Neural progenitor cell (in vitro differentiated cells): ENCODE data around the gene TJP1. TPM values are rescaled to one million over a fixed set of nuclear protein-coding genes. Genes with fewer than 3 reads are reported as not detected.

ENCODE experiments used
- DNase-seq: peaks from one replicate; pipeline ENCODE4 v3.0.0-alpha.2; 2016; ENCODE audit warnings: low spot score
- H2AFZ ChIP-seq: fragments of 200-600 bp; sonication (generic); replicated peaks from 2 replicates; pipeline ENCODE4 v1.6.1; 2016; ENCODE audit warnings: antibody characterized with exemption
- H3F3A ChIP-seq: fragments of 200-600 bp; sonication (generic); 2 replicates; pipeline ENCODE4 v1.6.1; 2016; ENCODE audit warnings: antibody characterized with exemption, low read depth
- H3K27ac ChIP-seq: fragments of 200-600 bp; sonication (generic); 2 replicates; pipeline ENCODE4 v1.5.1; 2016; ENCODE audit warnings: mild to moderate bottlenecking
- H3K27me3 ChIP-seq: fragments of 200-600 bp; sonication (generic); 2 replicates; pipeline ENCODE4 v1.6.1; 2016; ENCODE audit warnings: mild to moderate bottlenecking, moderate library complexity
- H3K36me3 ChIP-seq: fragments of 200-600 bp; sonication (generic); 2 replicates; pipeline ENCODE4 v1.5.1; 2016
- H3K4me1 ChIP-seq: fragments of 200-600 bp; sonication (generic); 2 replicates; pipeline ENCODE4 v1.6.1; 2016; ENCODE audit warnings: mixed run types
- H3K4me2 ChIP-seq: fragments of 200-600 bp; sonication (generic); 2 replicates; pipeline ENCODE4 v1.6.1; 2016
- H3K4me3 ChIP-seq: fragments of 200-600 bp; sonication (generic); 2 replicates; pipeline ENCODE4 v1.5.1; 2016
- H3K79me2 ChIP-seq: fragments of 200-600 bp; sonication (generic); 2 replicates; pipeline ENCODE4 v1.6.1; 2016; ENCODE audit warnings: low read depth
- H3K9ac ChIP-seq: fragments of 200-600 bp; sonication (generic); 2 replicates; pipeline ENCODE4 v1.6.1; 2016
- H3K9me3 ChIP-seq: fragments of 200-600 bp; sonication (generic); 2 replicates; pipeline ENCODE4 v1.5.1; 2016; ENCODE audit warnings: low read depth
- H4K20me1 ChIP-seq: fragments of 200-600 bp; sonication (generic); 2 replicates; pipeline ENCODE4 v1.6.1; 2016; ENCODE audit warnings: low read depth
- H3K27ac Mint-ChIP-seq: 3 replicates; pipeline ENCODE4 v1.8.0; 2021; ENCODE audit warnings: mixed read lengths
- H3K27me3 Mint-ChIP-seq: 2 replicates; pipeline ENCODE4 v1.8.0; 2022; ENCODE audit warnings: low read depth, mild to moderate bottlenecking, inconsistent platforms, moderate library complexity, mixed read lengths; ENCODE audit not compliant: insufficient read depth
- H3K36me3 Mint-ChIP-seq: 3 replicates; pipeline ENCODE4 v1.8.0; 2021; ENCODE audit warnings: mixed read lengths
- H3K4me1 Mint-ChIP-seq: 3 replicates; pipeline ENCODE4 v1.8.0; 2021; ENCODE audit warnings: mixed read lengths
- H3K4me3 Mint-ChIP-seq: 3 replicates; pipeline ENCODE4 v1.8.0; 2021; ENCODE audit warnings: mild to moderate bottlenecking, moderate library complexity, mixed read lengths
- H3K9me3 Mint-ChIP-seq: 3 replicates; pipeline ENCODE4 v1.8.0; 2020; ENCODE audit warnings: mixed read lengths
- CTCF ChIP-seq: fragments of 200-600 bp; sonication (generic); IDR thresholded peaks from 2 replicates; pipeline ENCODE4 v1.5.1; 2017; ENCODE audit warnings: antibody characterized with exemption, mild to moderate bottlenecking
- EZH2 ChIP-seq: fragments of 200-600 bp; sonication (generic); IDR thresholded peaks from 2 replicates; pipeline ENCODE4 v1.6.1; 2017; ENCODE audit warnings: antibody characterized with exemption, mild to moderate bottlenecking, moderate library complexity
- EZH2phosphoT487 ChIP-seq: fragments of 200-600 bp; sonication (generic); IDR thresholded peaks from 2 replicates; pipeline ENCODE4 v1.6.1; 2017; ENCODE audit warnings: antibody characterized with exemption
- total RNA-seq: library from RNA; depleted of rRNA; stranded (reverse); fragments of >200 nt; gene quantifications from 2 replicates; pipeline ENCODE4 v1.2.3, GENCODE V29; 2015; ENCODE audit warnings: low replicate concordance

TJP1 gene
- total RNA-seq, 1 donor from 2014 or later = 126 TPM

GRCh38 chr15:29749365-29750086 lies 72.7 kb downstream of the TJP1 start:
- peak overlapping the region; percentile 8 for H3K27ac ChIP-seq
- Mint-ChIP-seq H3K9me3 (no peaks in the 10 kb centered on the region), H3K4me3 (no peak overlapping the region), H3K27me3 (no peaks in the 10 kb centered on the region), H3K27ac (no peak overlapping the region), H3K4me1 (peaks cover 2% of the 10 kb centered on the region), H3K36me3 (peaks cover 15% of the 10 kb centered on the region)
- peaks cover 14% of the 10 kb centered on the region for H3K79me2 ChIP-seq
- H3K27me3 ChIP-seq = no peaks in the 10 kb centered on the region
- peaks cover 9% of the 10 kb centered on the region for H3K4me1 ChIP-seq
- H3K9ac ChIP-seq = no peak overlapping the region
- no peaks in the 10 kb centered on the region for H4K20me1 ChIP-seq
- no peaks in the 10 kb centered on the region for H3F3A ChIP-seq
- H3K36me3 ChIP-seq = no peaks in the 10 kb centered on the region
- TF ChIP-seq EZH2 (no peak), CTCF (no peak), EZH2phosphoT487 (no peak)
- H3K9me3 ChIP-seq = no peaks in the 10 kb centered on the region
- H2AFZ ChIP-seq = no peak overlapping the region
- DNase-seq = no peak
- no peak overlapping the region for H3K4me2 ChIP-seq
- H3K4me3 ChIP-seq = no peak overlapping the region

- Histone ChIP-seq H3K36me3 (no peaks in the 10 kb centered on the region), H3K79me2 (peaks cover 3% of the 10 kb centered on the region), H3K9me3 (no peaks in the 10 kb centered on the region), H3K4me2 (no peak overlapping the region), H2AFZ (no peak overlapping the region), H4K20me1 (no peaks in the 10 kb centered on the region), H3K27ac (no peak overlapping the region), H3F3A (no peaks in the 10 kb centered on the region), H3K4me3 (no peak overlapping the region), H3K9ac (no peak overlapping the region), H3K4me1 (peaks cover 9% of the 10 kb centered on the region), H3K27me3 (no peaks in the 10 kb centered on the region)
- TF ChIP-seq EZH2phosphoT487 (no peak), CTCF (peak; percentile 15), EZH2 (no peak)
- H3K4me3 Mint-ChIP-seq = no peak overlapping the region
- peaks cover 2% of the 10 kb centered on the region for H3K4me1 Mint-ChIP-seq
- peaks cover 8% of the 10 kb centered on the region for H3K36me3 Mint-ChIP-seq
- H3K27me3 Mint-ChIP-seq = no peaks in the 10 kb centered on the region
- H3K27ac Mint-ChIP-seq = no peak overlapping the region
- no peak for DNase-seq
- no peaks in the 10 kb centered on the region for H3K9me3 Mint-ChIP-seq
Observed at GRCh38 chr15:29747837-29748417, 74.3 kb downstream of the TJP1 start.

- no peak overlapping the region for H2AFZ ChIP-seq
- no peak overlapping the region for H3K4me3 Mint-ChIP-seq
- no peak overlapping the region for H3K4me3 ChIP-seq
- H3K4me1 Mint-ChIP-seq = no peaks in the 10 kb centered on the region
- no peak overlapping the region for H3K27ac Mint-ChIP-seq
- no peaks in the 10 kb centered on the region for H3K4me1 ChIP-seq
- no peaks in the 10 kb centered on the region for H3K79me2 ChIP-seq
- no peak overlapping the region for H3K9ac ChIP-seq
- H3K9me3 Mint-ChIP-seq = no peaks in the 10 kb centered on the region
- no peaks in the 10 kb centered on the region for H3F3A ChIP-seq
- H3K27me3 ChIP-seq = no peaks in the 10 kb centered on the region
- H4K20me1 ChIP-seq = no peaks in the 10 kb centered on the region
- H3K36me3 Mint-ChIP-seq = peaks cover 11% of the 10 kb centered on the region
- DNase-seq = no peak
- no peaks in the 10 kb centered on the region for H3K27me3 Mint-ChIP-seq
- H3K4me2 ChIP-seq = no peak overlapping the region
- H3K36me3 ChIP-seq = peaks cover 11% of the 10 kb centered on the region
- no peak overlapping the region for H3K27ac ChIP-seq
- TF ChIP-seq CTCF = no peak
- TF ChIP-seq EZH2phosphoT487 = no peak
- no peak for TF ChIP-seq EZH2
- no peaks in the 10 kb centered on the region for H3K9me3 ChIP-seq
Observed at GRCh38 chr15:29743475-29743874, 78.8 kb downstream of the TJP1 start.
